Activated CD4-positive, alpha-beta memory T cell treated with anti-CD3 and anti-CD28 coated beads, Interleukin-2, amount 10 ng/mL, durations not matched to agents 7 days and 5 days (primary cell): Measurements from ENCODE around the gene POU3F3. TPM values are rescaled to one million over a fixed set of nuclear protein-coding genes. Genes with fewer than 3 reads are reported as not detected.

Experiments
- CTCF ChIA-PET: fragments of 350-600 bp; sonication (Branson Sonifier 250); formaldehyde crosslinking; loops from one replicate; lab custom pipeline; 2021; ENCODE audit warnings: antibody characterized with exemption, inconsistent platforms; lab: Charles Lee
- POLR2A ChIA-PET: fragments of 350-600 bp; sonication (Branson Sonifier 250); formaldehyde crosslinking; loops from one replicate; lab custom pipeline; 2021; ENCODE audit warnings: antibody characterized with exemption; lab: Charles Lee
- DNase-seq: peaks from one replicate; pipeline ENCODE4 v3.0.0-alpha.2; 2020
- H3K27ac Mint-ChIP-seq: one replicate; pipeline ENCODE4 v1.8.0; 2021; ENCODE audit warnings: mild to moderate bottlenecking, mixed read lengths
- H3K27me3 Mint-ChIP-seq: one replicate; pipeline ENCODE4 v1.8.0; 2021; ENCODE audit warnings: mixed read lengths
- H3K36me3 Mint-ChIP-seq: one replicate; pipeline ENCODE4 v1.8.0; 2021; ENCODE audit warnings: low read depth, mixed read lengths
- H3K4me1 Mint-ChIP-seq: one replicate; pipeline ENCODE4 v1.8.0; 2021; ENCODE audit warnings: mixed read lengths
- H3K4me3 Mint-ChIP-seq: one replicate; pipeline ENCODE4 v1.8.0; 2021; ENCODE audit warnings: mild to moderate bottlenecking, mixed read lengths
- H3K9me3 Mint-ChIP-seq: one replicate; pipeline ENCODE4 v1.8.0; 2021; ENCODE audit warnings: mixed read lengths
- total RNA-seq, 2 experiments: library from RNA; stranded (reverse); gene quantifications; one replicate each; pipeline ENCODE4 v1.2.3, GENCODE V29; 2021

Gene POU3F3
- not detected for total RNA-seq

- peaks cover 11% of the 10 kb centered on the region for H3K36me3 Mint-ChIP-seq
- H3K27me3 Mint-ChIP-seq: peaks cover 79% of the 10 kb centered on the region
- H3K4me3 Mint-ChIP-seq: peak within 1 kb of the TSS; percentile 58
- DNase-seq: no peak
- no peaks in the 10 kb centered on the region for H3K9me3 Mint-ChIP-seq
- CTCF ChIA-PET: no interaction called here
- H3K4me1 Mint-ChIP-seq: peaks cover 32% of the 10 kb centered on the region
- POLR2A ChIA-PET: no interaction called here
- H3K27ac Mint-ChIP-seq: peak within 1 kb of the TSS; percentile 68
Measured at GRCh38 chr2:104853534-104854497, at the start of gene POU3F3. TSS of gene POU3F3 (plus strand) at chr2:104854115. CDS start at chr2:104855511, 1,396 bp downstream.

- peaks cover 6% of the 10 kb centered on the region for H3K9me3 Mint-ChIP-seq
- H3K4me1 Mint-ChIP-seq: no peaks in the 10 kb centered on the region
- DNase-seq: no peak
- no peaks in the 10 kb centered on the region for H3K36me3 Mint-ChIP-seq
- POLR2A ChIA-PET: no interaction called here
- no peak overlapping the region for H3K4me3 Mint-ChIP-seq
- no peaks in the 10 kb centered on the region for H3K27me3 Mint-ChIP-seq
- H3K27ac Mint-ChIP-seq: no peak overlapping the region
- CTCF ChIA-PET: no interaction called here
Measured at GRCh38 chr2:104804148-104804890, 49.6 kb upstream of the POU3F3 start.

DNA sequence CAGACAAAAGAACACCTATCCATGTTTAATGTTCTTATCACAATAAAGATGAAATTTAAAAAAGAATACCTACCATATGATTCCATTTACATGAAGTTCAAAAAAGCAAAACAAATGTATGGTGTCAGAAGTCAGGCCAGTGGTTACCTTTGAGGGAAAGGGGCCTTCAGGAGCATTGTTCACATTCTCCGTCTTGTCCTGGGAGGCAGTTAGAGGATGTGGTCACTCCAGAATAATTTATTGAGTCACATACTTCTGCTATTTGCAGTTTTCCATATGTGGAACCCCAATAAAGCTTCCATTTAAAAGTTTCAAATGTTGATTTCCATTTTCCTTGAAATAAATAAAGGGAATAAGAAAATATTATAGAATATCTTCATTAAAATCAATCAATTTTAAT is 41.6 kb upstream of the POU3F3 start:
- H3K4me3 Mint-ChIP-seq: no peak overlapping the region
- CTCF ChIA-PET: interaction anchor here (0.6 kb wide), 1 partner anchor 1158 kb away, joined by 3 read pairs; no protein-coding TSS in a partner anchor
- H3K4me1 Mint-ChIP-seq: no peaks in the 10 kb centered on the region
- DNase-seq: no peak
- no peak overlapping the region for H3K27ac Mint-ChIP-seq
- no peaks in the 10 kb centered on the region for H3K36me3 Mint-ChIP-seq
- peaks cover 2% of the 10 kb centered on the region for H3K9me3 Mint-ChIP-seq
- POLR2A ChIA-PET: no interaction called here
- H3K27me3 Mint-ChIP-seq: no peaks in the 10 kb centered on the region

DNA sequence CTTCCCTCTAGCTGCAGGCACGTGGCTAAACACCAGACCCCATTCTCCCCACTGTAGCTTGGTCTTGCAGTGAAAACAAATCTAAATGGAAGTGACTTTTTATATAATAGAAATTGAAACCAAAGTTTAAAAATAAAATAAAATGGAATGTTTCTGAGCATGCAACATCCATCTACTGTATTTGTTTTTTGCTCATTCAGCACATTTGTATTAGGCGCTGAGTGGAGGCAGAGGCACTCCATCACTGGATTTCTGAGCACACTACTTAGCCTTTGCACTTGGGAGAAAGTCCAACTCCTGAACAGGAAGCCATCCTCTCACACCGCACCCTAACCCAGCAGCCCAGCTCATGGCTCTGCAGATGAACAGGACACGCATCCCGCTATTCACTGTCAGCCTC is 37.8 kb upstream of the POU3F3 start:
- Mint-ChIP-seq H3K4me3 (no peak overlapping the region), H3K36me3 (no peaks in the 10 kb centered on the region), H3K27me3 (no peaks in the 10 kb centered on the region), H3K4me1 (no peaks in the 10 kb centered on the region), H3K27ac (no peak overlapping the region), H3K9me3 (no peaks in the 10 kb centered on the region)
- POLR2A ChIA-PET: no interaction called here
- no peak for DNase-seq
- CTCF ChIA-PET: no interaction called here

GRCh38 chr2:104818264-104818663 is 35.7 kb upstream of the POU3F3 start:
- DNase-seq: no peak
- Mint-ChIP-seq H3K4me1 (no peaks in the 10 kb centered on the region), H3K36me3 (no peaks in the 10 kb centered on the region), H3K9me3 (no peaks in the 10 kb centered on the region), H3K4me3 (no peak overlapping the region), H3K27me3 (no peaks in the 10 kb centered on the region), H3K27ac (no peak overlapping the region)
- CTCF ChIA-PET: no interaction called here
- POLR2A ChIA-PET: no interaction called here

GRCh38 chr2:104820126-104820525 is 33.8 kb upstream of the POU3F3 start:
- DNase-seq: no peak
- no peak overlapping the region for H3K4me3 Mint-ChIP-seq
- ChIA-PET POLR2A (no interaction called here), CTCF (no interaction called here)
- no peaks in the 10 kb centered on the region for H3K4me1 Mint-ChIP-seq
- H3K27ac Mint-ChIP-seq: no peak overlapping the region
- H3K27me3 Mint-ChIP-seq: no peaks in the 10 kb centered on the region
- peaks cover 2% of the 10 kb centered on the region for H3K9me3 Mint-ChIP-seq
- H3K36me3 Mint-ChIP-seq: no peaks in the 10 kb centered on the region

GRCh38 chr2:104825124-104825865 is 28.6 kb upstream of the POU3F3 start:
- ChIA-PET POLR2A (no interaction called here), CTCF (no interaction called here)
- Mint-ChIP-seq H3K4me3 (no peak overlapping the region), H3K9me3 (peaks cover 2% of the 10 kb centered on the region), H3K27ac (no peak overlapping the region), H3K27me3 (peaks cover 2% of the 10 kb centered on the region), H3K36me3 (no peaks in the 10 kb centered on the region), H3K4me1 (no peaks in the 10 kb centered on the region)
- no peak for DNase-seq

- Mint-ChIP-seq H3K4me1 (no peaks in the 10 kb centered on the region), H3K27me3 (peaks cover 2% of the 10 kb centered on the region), H3K4me3 (no peak overlapping the region), H3K36me3 (no peaks in the 10 kb centered on the region), H3K9me3 (peaks cover 2% of the 10 kb centered on the region), H3K27ac (no peak overlapping the region)
- CTCF ChIA-PET: no interaction called here
- DNase-seq: no peak
- POLR2A ChIA-PET: no interaction called here
Measured at GRCh38 chr2:104826016-104826415, 27.9 kb upstream of the POU3F3 start.

DNA sequence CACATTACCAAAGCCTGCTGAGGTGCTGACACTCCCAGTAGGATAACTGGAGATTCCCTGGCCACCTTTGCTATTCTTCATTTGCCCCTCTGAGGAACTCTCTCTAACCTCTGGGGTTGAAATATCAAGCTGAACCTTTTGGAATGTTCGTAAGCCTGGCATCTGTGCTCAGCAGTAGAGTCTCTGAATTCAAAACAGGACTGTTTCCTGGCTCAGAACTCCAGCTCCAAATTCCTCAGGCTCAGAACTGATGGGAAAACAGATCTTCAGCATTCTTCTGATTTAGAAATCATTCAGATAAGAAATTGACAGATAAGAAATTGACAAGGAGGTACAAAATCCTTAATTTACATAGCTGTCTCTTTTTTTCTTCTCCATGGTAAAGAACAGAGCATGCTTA is 22.2 kb upstream of the POU3F3 start:
- Mint-ChIP-seq H3K9me3 (no peaks in the 10 kb centered on the region), H3K4me3 (no peak overlapping the region), H3K27ac (no peak overlapping the region), H3K4me1 (no peaks in the 10 kb centered on the region), H3K36me3 (no peaks in the 10 kb centered on the region), H3K27me3 (peaks cover 2% of the 10 kb centered on the region)
- ChIA-PET POLR2A (no interaction called here), CTCF (no interaction called here)
- DNase-seq: no peak

DNA sequence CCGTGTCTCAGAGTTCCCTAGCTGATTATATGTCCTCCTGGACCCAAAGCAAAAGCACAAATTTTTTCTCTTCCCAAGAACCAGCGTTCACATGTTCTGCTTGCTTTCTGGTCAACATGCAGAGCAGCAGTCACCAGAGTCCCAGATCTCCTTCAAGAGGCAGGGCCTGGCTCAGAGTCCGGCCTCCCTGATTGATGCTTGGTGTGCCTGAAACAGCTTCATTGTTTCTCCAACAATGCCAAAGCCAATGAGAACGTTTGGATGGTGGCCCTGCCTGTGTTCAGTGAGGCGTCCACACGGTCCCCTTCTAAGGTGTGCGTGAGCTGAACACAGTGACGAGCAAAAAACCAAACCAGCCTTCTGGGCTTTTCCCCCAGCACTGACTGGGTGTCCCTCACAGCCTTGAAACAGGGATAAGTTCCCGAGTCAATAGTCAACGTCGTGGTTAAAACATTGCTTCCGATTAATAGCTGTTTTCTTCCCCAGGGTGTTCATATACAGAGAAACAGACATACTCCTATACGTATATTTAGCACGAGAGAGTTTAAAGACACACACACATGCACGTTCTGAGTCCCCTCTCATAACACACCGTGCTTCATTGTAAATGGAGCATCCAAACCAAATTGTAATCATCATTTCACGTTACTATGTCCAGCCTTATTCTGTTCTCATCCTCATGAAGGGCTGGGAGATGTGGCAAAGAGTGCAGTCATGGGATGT is 19.3 kb upstream of the POU3F3 start:
- Mint-ChIP-seq H3K27ac (no peak overlapping the region), H3K27me3 (peaks cover 3% of the 10 kb centered on the region), H3K36me3 (no peaks in the 10 kb centered on the region), H3K4me3 (no peak overlapping the region), H3K9me3 (no peaks in the 10 kb centered on the region), H3K4me1 (no peaks in the 10 kb centered on the region)
- ChIA-PET CTCF (interaction anchor here (2.4 kb wide), 1 partner anchor 15 kb away, joined by 6 read pairs; no protein-coding TSS in a partner anchor), POLR2A (no interaction called here)
- DNase-seq: no peak

DNA sequence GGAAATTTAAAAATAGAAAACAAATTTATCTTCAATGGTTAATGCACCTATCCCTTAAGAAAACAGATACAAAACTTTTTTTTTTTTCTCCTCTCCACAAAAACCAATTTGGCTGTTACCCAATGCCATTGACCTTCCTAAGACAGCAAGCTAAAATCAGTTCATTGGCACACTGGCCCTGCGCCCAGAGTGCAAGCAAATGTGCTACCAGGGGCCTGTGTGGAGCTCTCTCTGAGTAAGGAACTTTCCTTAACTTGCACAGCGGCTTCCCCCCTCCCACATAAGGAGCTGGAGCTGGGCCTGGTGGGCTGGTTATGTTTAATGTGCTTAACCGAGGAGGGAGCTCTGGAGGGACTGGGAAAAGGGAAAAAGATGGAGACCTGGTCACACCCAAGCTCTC is 17.6 kb upstream of the POU3F3 start:
- CTCF ChIA-PET: interaction anchor here (0.9 kb wide), 1 partner anchor 11 kb away, joined by 5 read pairs; no protein-coding TSS in a partner anchor
- DNase-seq: no peak
- Mint-ChIP-seq H3K27me3 (peaks cover 4% of the 10 kb centered on the region), H3K27ac (no peak overlapping the region), H3K4me3 (no peak overlapping the region), H3K36me3 (no peaks in the 10 kb centered on the region), H3K4me1 (no peaks in the 10 kb centered on the region), H3K9me3 (no peaks in the 10 kb centered on the region)
- POLR2A ChIA-PET: interaction anchor here (0.5 kb wide), 1 partner anchor 13 kb away, joined by 3 read pairs; no protein-coding TSS in a partner anchor

GRCh38 chr2:104836841-104837240 is 17.1 kb upstream of the POU3F3 start:
- Mint-ChIP-seq H3K4me1 (no peaks in the 10 kb centered on the region), H3K27me3 (peaks cover 10% of the 10 kb centered on the region), H3K36me3 (no peaks in the 10 kb centered on the region), H3K27ac (no peak overlapping the region), H3K4me3 (no peak overlapping the region), H3K9me3 (no peaks in the 10 kb centered on the region)
- no peak for DNase-seq
- ChIA-PET POLR2A (no interaction called here), CTCF (interaction anchor here (0.9 kb wide), 1 partner anchor 10 kb away, joined by 5 read pairs; no protein-coding TSS in a partner anchor)
